T-helper 2 cell treated with Interferon-gamma antibody and Interleukin-4, amounts not matched to agents 100 ng/mL and 5 ng/mL, for 36 hours (primary cell): Measurements from ENCODE around the gene PHTF2. TPM values are rescaled to one million over a fixed set of nuclear protein-coding genes. Genes with fewer than 3 reads are reported as not detected.

Experiments used
- intact Hi-C: fragments of 100-400 bp; cut with micrococcal nuclease; formaldehyde crosslinking; loops from one replicate; pipeline ENCODE4 v1.15.1; 2023
- total RNA-seq: library from RNA; stranded (reverse); gene quantifications from 2 replicates; pipeline ENCODE4 v1.2.3, GENCODE V29; 2022

Gene PHTF2
- total RNA-seq, 1 donor from 2014 or later: 57.6 TPM

DNA sequence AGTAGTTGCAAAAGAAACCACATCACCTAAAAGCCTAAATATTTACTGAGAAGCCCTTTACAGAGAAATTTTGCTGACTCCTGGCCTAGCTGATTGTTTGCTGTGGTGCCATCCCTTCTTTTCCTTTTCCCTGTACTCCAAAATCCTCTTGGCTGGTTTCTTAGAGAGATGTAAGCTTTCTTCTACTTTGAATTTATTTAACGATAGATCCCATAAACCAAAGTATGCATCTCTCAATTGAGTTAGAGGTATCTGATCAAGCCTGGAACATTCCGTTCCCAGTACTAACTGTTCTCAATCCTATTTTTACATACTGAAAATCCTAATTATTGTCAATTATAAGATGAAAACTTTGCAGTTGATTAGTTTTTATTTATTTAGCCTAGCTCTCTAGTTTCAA, 6.6 kb upstream of the PHTF2 start:
- intact Hi-C loops: no loop called here

DNA sequence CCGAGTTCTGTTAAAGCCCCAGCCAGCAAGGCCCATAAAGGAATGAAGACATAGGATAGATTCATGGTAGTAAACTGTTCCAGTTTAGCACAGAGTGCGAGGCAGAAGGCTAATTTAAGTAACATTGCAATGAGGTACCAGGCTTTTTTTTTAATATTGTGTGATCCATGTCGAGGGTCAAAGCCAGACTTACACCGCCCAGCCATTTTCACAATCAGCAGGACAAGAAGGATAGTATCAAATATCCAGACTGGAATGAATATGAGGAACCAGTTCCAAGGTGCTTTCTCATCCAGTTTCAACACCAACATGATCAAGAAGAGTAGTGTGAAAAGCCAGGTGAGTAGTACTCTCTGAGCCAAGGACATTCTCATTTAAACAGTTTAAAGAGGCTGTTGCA, 4.6 kb upstream of the PHTF2 start:
- intact Hi-C loops: no loop called here

DNA sequence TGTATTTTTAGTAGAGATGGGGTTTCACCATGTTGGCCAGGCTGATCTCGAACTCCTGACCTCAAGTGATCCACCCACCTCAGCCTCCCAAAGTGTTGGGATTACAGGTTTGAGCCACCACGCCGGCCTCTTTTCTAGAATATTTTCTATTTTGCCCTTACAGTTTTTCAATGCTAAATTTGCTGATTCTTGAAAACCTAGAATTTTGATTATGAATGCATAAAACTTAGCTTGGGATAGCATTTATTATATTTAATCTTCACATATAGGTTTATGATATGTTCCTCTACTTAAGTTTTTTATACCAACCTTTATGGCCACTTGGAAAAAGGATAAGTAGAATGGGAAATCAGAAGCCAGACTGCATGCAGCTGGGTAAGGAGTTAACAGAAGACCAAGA, 2.5 kb upstream of the PHTF2 start:
- intact Hi-C loops: loop anchor here (5.0 kb wide), 1 partner anchor 116 kb away; no protein-coding TSS in a partner anchor

DNA sequence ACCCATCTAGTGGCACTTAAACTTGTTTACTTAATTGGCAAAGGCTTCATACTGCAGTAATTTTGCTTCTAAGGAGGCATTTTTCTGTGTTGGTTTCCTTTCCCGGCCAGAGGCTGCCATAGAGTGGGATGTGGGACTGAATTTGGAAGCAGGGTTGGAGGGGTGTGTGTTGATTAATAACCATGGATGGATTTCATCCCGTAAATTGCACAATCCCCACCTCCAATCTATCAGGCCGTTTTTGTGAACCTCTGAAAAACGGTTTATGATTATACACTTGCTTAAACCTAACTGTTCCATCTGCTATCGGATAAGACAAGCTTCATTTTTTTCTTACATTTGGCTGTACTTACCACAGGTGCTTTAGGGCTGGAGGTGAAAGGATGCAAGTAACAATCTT, 1.6 kb upstream of the PHTF2 start:
- intact Hi-C loops: loop anchor here (5.0 kb wide), 1 partner anchor 115 kb away; no protein-coding TSS in a partner anchor

DNA sequence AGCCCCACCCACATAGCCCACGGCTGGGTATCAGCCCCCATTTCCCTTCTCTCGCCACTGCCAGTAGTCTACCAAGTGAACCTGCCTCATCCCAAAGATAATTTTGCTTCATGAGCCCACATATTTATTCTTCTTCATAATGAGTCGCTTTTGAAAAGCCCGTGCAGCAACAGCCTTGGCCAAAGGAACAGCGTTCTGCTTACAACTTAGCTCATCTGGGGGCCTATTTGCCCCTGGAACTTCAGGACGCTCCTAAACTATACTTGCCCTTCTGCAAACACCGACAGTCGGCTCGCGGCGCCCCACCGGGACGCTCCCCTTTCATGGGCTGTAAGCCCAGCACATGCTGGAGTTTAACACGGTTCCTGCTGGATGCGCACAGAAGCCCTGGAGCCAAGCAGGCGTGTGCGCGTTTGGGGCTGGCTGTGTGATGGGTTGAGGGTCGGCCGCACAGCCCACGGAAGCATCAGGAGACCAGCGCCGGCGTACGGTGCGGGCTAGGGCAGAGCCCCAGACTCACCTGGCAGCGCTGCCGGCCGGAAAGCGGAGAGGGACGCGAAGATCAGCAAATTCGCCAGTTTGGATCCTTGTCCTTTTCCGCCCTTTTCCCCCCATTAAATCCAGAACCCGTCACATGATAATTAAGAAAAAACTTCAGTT, 709 bp upstream of the PHTF2 start:
- intact Hi-C loops: loop anchor here (1.0 to 5.0 kb wide), 8 partner anchors 36 to 447 kb away; partner anchors contain the start of gene RSBN1L

DNA sequence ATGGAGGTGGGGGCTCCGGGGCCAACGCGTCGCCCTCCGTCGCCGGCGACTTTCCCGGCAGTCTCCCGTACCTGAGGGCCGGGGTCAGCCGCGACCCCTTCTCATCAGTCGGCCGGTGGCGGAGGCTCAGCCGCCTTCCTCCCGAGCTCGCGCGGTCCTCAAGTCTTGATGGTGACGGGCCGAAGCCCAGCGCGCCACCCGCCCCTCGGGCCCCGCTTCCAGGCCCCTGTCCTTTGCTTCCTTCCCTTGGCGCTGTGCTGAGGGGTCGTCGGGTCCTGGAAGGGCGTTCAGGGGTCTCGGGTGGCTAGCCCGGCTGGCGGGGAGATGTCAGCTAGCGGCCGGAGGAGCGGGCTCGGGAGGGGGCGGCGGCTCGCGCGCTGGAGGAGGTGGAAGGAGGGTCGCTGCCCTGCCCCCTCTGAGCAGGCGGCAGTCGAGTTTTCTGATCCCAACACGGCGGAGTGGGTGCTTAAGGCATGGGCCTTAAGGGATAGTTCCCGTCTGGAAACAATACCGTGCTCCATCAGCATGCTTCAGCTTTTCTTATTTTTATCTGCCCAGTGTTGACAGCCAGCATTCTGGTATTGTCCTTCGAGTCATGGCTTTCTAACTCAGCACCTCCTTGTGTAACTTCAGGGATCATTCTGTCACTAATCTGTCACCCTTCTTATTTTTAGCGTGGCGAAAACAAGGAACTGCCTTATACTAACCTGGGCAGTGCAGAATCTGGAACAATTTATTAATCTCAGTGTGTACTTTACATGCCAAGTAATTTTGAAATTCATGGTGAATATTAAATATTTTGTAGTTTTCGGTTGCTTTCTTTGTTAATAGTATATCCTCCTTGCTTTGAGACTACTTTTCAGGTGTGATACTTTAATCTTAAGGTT, 748 bp downstream of the PHTF2 start:
- intact Hi-C loops: loop anchor here (2.0 to 5.0 kb wide), 4 partner anchors 41 to 449 kb away; no protein-coding TSS in a partner anchor

DNA sequence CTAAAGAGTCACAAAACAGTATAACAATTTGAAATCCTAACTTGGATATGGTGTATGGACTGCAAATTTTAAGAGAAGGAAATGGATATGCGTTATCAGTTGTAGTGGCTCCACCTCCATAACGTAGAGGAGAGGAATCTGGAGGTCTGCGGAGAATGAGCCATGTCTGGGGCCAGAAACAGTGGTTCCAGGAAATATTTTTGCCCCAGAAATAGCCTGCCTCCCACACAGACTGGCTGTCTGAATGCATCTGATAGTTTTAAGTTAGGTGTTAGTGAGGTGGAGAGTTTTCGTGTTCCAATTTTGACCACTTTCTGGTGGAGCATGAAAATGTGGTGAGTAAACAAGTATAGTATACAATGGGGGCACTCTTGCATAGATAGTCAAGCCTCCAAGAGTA, 1.6 kb downstream of the PHTF2 start:
- intact Hi-C loops: no loop called here

DNA sequence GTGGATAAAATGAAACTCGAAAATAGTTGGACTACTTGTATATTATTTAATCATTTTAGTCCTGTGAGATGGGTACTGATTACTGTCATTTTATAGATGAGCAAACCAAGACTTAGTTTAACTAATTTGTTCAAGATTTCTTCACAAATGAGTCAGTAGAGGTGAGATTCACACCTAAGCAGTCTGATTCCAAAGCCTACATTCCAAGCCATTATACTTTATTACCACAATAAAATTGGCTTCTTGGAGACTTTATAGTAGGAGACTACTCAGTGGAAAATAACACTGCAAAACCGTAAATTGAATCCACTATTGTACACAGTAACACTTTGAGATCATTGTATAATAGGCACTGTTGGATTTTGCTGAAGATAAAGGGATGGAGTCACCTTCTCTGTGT, 2.2 kb downstream of the PHTF2 start:
- intact Hi-C loops: no loop called here

DNA sequence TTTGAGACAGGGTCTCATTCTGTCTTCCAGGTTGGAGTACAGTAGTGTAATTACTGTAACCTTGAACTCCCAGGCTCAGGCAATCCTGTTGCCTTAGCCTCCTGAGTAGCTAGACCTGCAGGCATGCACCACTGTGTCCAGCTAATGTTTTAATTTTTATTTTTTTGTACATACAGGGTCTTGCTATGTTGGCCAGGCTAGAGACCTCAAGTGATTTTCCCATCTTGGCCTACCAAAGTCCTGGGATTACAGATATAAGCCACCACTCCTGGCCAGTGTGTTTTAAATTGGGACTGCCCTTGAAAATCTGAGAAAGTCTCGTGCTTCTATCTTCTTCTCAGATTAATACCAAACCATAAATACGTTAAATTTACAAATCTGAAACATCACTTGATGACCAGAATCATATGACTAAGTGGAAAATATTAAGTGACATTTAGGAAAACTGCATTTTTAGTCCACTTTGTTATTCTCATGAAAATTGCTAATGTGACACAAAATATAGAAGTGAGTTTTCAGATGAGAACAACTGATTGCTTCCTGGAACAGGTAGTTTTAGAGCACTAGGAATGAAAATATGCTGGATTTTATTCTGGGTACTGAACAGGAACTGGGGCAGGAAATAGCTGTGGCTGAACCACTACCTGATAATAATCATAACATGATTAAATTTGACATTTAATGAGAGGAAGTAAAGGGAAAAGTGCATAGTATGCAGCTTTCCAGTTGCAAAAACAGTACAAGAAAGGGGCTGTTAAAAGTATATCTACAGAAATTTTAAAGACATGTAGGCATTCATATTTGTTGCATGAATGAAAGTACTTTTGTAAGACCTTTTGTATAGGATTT, 4.2 kb downstream of the PHTF2 start:
- intact Hi-C loops: no loop called here

DNA sequence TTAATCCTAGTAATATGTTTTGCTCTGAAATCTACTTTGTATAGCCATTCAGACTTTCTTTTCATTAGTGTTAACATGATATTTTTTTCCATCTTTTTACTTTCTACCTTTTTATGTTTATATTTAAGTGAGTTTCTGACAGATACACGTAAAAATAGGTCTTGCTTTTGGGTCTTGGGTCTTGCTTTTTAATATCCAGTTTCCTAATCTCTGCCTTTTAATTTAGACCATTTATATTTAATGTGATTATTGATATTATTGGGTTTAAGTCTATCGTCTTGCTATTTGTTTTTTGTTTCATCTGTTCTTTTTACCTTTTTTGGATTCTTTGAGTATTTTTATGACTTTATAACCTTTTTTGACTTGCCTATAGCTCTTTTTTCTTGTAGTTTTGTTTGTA, 7.9 kb downstream of the PHTF2 start:
- intact Hi-C loops: no loop called here

DNA sequence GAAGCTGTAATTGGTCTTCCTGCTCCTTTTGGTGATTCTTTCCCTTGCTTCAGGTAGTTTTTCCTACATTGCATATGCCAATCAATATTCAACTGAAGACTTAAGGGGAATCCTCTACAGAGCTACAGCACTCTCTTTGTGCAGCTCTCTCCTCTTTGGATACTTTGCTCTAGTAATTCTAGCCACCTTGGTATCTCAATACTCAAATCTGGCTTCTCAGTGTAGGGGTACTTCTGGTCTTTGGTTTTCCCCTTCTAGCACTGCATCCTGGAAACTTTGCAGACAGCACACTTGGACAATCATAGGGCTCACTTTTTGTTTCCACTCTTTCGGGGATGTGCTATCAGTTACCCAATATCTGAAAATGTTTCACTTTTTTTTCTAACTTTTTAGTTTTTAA, 9.9 kb downstream of the PHTF2 start:
- intact Hi-C loops: no loop called here

DNA sequence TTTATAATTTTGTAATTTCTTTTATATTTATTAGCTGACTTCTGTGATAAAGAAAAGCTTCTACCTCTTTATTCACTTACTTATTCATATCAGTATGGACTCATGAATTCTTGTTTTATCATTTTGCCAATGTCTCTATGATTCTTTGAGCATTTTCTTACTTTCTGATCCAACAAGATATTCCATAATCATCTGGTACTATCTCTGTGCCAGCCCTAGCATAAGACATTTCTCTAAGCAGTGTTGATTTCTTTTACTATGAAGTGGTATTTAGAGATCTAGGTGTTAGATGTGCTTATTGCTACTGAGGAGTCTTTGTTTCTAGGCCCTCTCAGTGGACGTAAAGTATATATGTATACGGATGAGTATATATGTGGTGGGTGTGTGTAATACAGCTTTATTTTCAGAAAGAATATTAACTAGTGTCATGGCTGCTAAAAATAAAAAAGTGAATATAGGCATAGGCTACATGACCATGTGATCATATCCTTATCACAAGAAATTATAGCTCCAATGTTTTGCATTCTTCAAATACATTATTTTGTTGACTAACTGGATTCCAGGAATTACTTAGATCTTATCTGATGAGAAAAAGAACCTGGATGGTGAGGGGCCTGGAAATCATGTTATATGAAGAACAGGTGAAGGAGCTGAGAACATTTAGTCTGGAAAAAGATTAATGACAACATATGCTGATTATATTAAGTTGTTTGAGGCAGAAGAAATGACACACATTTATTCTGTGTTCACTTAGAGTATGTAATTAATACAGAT, 13.1 kb downstream of the PHTF2 start:
- intact Hi-C loops: no loop called here

DNA sequence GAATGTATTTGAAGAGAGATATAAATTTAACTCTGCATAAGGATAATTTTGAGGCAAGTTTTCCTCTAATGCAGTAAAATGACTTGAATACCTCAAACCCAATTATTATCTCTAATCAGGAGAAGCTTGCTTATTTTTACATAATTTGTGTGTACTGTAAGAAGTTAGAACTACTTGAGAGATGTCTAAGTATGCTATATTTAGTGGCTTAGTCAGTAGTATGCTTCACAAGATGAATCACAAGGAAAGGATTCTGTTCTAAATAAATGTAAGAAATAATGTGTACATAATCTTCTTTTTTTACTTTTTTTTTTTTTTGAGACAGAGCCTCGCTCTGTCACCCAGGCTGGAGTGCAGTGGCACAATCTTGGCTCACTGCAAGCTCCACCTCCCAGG, 13.7 kb downstream of the PHTF2 start:
- intact Hi-C loops: no loop called here

DNA sequence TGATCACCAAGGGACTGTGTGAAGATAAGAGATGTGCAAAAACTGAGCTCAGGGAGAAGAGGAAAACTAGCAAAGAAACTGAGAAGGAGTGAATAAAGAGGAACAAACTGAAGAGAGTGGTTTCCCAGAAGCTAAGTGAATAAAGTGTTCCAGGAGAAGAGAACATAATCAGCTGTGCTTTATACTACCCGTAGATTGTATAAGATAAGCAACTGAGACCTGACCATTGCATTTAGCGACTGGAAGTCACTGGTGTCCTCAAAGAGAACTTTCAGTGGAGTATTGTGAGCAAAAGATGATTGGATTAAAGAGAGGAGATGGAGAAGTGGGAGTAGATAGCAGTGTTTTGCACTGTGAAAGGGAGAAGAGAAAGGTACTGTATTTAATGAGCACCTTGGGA, 14.6 kb downstream of the PHTF2 start:
- intact Hi-C loops: no loop called here

DNA sequence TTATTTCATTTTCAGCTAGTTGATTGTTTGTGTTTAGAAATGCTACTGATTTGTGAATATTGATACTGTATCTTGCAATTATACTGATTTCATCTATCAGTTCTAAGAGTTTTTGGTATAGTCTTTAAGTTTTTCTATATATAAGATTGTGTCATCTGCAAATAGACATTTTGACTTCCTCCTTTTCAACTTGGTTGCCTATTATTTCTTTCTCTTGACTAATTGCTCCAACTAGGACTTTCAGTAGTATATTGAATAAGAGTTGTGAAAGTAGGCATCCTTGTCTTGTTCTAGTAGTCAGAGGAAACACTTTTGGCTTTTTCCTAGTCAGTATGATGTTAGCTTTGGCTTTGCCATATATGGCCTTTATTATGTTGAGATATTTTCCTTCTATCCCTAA, 20.4 kb downstream of the PHTF2 start:
- intact Hi-C loops: no loop called here

DNA sequence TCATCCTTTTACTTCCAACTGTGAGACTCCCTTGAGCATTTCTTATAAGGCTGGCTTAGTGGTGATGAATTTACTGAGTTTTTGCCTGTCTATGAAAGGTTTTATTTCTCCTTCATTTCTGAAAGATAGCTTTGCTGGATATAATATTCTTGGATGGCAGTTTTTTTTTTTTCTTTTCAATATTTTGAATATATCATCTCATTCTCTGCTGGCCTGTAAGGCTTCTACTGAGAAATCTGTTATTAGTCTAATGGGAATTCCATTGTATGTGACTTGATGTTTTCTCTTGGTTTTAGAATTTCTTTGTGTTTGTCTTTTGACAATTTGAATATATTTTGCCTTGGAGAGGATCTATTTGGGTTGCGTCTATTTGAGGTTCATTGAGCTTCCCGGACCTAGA, 22.4 kb downstream of the PHTF2 start:
- intact Hi-C loops: no loop called here

DNA sequence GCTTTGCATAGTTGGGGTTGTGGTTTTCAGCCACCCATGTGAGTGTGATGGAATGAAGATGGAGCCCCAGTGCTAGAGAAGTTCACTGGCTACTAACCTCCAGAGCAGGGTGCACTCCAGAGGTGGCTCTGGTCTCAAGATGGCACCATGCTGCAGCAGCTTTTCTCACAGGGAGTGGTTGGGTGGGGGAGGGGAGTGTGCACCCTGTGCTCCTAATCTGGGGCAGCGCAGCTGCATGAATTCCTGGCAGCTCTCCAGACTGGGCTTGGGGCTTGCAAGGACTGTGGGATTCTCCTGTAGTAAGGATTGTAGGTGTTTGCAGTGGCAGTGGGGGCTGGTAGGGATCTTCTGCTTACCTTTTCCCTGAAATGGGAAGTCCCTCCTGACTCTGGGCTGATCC, 23.7 kb downstream of the PHTF2 start:
- intact Hi-C loops: no loop called here

DNA sequence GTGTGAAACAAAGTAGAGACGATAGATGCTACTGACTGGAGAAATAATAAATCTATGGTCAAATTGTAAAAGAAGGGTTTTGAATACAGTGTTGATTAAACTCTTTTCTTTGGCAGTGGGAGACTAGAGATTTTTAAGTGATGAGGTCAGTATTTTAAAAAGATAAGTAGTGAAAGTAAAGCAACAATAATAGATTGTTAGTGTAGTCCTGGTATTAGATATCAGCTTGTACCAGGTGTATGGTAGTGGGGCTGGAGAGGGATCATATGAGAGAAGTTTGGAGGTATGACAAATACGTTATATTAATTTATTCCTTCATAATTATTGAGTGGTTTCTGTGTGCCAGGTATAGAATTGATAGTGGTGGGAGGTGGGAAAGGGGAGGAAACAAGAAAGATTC, 25.2 kb downstream of the PHTF2 start:
- intact Hi-C loops: no loop called here

DNA sequence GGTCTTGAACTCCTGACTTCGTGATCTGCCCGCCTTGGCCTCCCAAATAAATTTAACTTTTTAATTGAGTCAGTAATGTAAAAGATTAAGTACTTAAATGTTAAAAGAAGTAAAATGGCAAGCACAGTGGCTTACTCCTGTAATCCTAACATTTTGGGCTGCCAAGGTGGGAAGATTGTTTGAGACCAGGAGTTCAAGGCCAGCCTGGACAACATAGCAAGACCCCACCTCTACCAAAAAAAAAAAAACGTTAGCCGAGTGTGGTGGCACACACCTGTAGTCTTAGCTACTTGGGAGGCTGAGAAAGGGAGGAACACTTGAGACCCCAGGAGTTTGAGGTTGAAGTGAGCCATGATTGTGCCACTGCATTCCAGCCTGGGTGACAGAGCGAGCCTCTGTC, 26.1 kb downstream of the PHTF2 start:
- intact Hi-C loops: no loop called here

DNA sequence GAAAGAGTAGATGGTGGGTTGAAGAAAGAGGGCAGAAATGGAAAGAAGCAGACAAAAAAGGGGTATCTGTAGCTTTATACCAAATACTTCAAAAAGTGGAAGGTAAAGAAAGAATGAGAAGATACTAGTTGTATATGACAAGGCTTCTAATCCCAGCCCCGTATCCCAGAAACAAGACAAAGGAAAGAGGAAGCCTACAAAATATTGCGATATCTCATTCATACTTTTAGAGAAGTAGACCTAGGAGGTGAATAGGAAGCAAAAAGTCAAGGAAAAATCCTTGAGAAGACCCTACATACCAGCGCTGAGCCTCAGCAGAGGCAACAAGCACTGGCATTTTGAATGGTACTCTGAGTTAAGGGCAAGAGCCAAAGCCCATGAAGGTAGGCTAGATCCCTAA, 26.6 kb downstream of the PHTF2 start:
- intact Hi-C loops: no loop called here

DNA sequence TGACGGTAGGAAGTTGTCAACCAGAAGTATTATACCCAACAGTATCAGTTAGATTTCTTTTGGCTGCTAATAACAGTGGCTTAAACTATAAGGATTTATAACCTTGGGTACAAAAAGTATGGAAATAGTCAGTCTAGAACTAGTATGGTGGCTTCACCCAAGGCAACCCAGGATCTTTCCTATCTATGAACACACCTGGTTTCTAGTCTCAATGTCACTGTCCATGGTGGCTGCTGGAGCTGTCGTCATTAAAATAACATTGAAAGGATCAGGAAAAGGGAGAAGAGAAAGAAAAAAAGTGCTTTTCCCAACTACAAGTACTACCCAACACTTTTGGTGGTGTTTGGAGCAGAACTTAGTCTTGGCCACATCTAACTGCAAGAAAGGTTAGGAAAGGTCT, 27.7 kb downstream of the PHTF2 start:
- intact Hi-C loops: no loop called here
